Mesodermal cell (in vitro differentiated cells): ENCODE results near the gene SRGAP2B.
"Not testable (repeated sequence)": the region's sequence is repeated elsewhere in the genome, so short reads cannot be mapped to it uniquely, and the experiment has no call there.

Experiments used
- H3K27ac ChIP-seq: 2 replicates; pipeline ENCODE4 v1.7.0; 2013; ENCODE audit warnings: mild to moderate bottlenecking, low read depth, low read length, moderate library complexity; ENCODE audit not compliant: severe bottlenecking
- H3K36me3 ChIP-seq: 2 replicates; pipeline ENCODE4 v1.7.1; 2013; ENCODE audit warnings: mild to moderate bottlenecking, low read length, moderate library complexity; ENCODE audit not compliant: control insufficient read depth, insufficient read depth
- H3K4me1 ChIP-seq: one replicate; pipeline ENCODE4 v1.7.1; 2013; ENCODE audit warnings: mild to moderate bottlenecking, low read length; ENCODE audit not compliant: insufficient read depth, control insufficient read depth, poor library complexity, severe bottlenecking
- H3K4me3 ChIP-seq: 2 replicates; pipeline ENCODE4 v1.7.0; 2013; ENCODE audit warnings: low read length, control low read depth, mild to moderate bottlenecking; ENCODE audit not compliant: insufficient read depth, poor library complexity, severe bottlenecking; ENCODE audit errors: extremely low read depth
- H3K9me3 ChIP-seq: 2 replicates; pipeline ENCODE4 v1.7.1; 2013; ENCODE audit warnings: mild to moderate bottlenecking, low read length, moderate library complexity; ENCODE audit not compliant: control insufficient read depth
- WGBS, 2 experiments: methylation state at CpG; one replicate each; pipeline ENCODE4 v1.1.5; 2013; ENCODE audit warnings: missing lambda C conversion rate in 2 of 2; ENCODE audit not compliant: insufficient coverage in 2 of 2; 5-methylcytosine and 5-hydroxymethylcytosine counted together

SRGAP2B gene

GRCh38 chr1:145119842-145120241 lies 24.7 kb upstream of the SRGAP2B start:
- H3K4me3 ChIP-seq, H3K4me1 ChIP-seq, H3K27ac ChIP-seq, H3K9me3 ChIP-seq, H3K36me3 ChIP-seq: not testable (repeated sequence)
- no CpG with 5 or more reads among the region's 3 CpGs for WGBS, 2 experiments

- H3K27ac ChIP-seq, H3K9me3 ChIP-seq, H3K4me3 ChIP-seq, H3K4me1 ChIP-seq, H3K36me3 ChIP-seq: not testable (repeated sequence)
- no CpG with 5 or more reads among the region's 6 CpGs for WGBS, 2 experiments
These were observed 20.7 kb upstream of the SRGAP2B start for GRCh38 chr1:145115587-145116493.

- H3K4me3 ChIP-seq, H3K36me3 ChIP-seq: not testable (repeated sequence)
- no CpG with 5 or more reads among the region's 1 CpG for WGBS, 2 experiments
These were observed 19.5 kb upstream of the SRGAP2B start for GRCh38 chr1:145114560-145115057.

DNA sequence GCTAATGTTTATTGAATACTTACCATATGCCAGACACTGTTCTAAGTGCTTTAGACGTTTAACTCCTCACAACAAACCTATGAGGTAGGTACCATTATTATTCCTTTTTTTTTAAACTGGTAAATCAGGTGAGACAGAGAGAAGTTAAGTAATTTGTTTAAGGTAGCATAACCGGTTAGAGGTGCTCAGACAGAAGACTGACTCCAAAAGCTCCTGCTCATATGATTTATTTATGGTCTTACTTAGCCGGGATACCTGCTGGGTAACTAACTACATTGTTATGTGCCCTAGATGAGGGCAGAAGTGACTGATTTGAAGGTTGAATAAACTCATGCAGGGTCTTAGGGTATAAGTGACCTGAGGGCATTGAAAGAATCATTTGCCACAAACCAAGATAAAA lies 17.6 kb upstream of the SRGAP2B start:
- not testable (repeated sequence) for H3K27ac ChIP-seq, H3K4me1 ChIP-seq, H3K4me3 ChIP-seq, H3K36me3 ChIP-seq, H3K9me3 ChIP-seq
- WGBS, 2 experiments, result no CpG with 5 or more reads among the region's 3 CpGs

More at GRCh38 chr1:145114560-145115057, 19.5 kb upstream of the SRGAP2B start:
- H3K27ac ChIP-seq, H3K4me1 ChIP-seq, H3K9me3 ChIP-seq: not testable (repeated sequence)

DNA sequence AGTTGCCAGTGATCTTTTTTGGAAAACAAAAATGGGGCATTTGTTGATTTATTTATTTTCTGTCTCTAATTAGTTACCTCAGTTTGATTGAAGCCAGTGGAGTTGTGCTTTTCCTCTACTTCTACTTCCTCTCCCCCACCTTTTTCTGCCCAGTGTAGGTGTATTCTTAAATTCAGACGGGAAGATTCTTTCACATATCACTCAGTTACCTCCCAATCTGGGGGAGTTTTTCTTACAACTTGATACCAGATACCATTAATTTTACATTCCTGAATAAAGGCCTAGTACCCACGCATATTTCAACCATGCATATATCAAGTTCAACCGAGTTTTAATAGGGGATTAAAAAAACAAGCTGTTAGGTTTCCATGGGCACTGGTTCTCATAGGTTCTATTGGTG lies 16.5 kb upstream of the SRGAP2B start:
- no CpG with 5 or more reads among the region's 3 CpGs for WGBS, 2 experiments
- H3K4me1 ChIP-seq, H3K9me3 ChIP-seq, H3K27ac ChIP-seq, H3K36me3 ChIP-seq, H3K4me3 ChIP-seq: not testable (repeated sequence)

GRCh38 chr1:145103294-145103693 lies 8.2 kb upstream of the SRGAP2B start:
- H3K9me3 ChIP-seq, H3K4me1 ChIP-seq, H3K4me3 ChIP-seq, H3K36me3 ChIP-seq, H3K27ac ChIP-seq: not testable (repeated sequence)
- WGBS, 2 experiments, result no CpG with 5 or more reads among the region's 2 CpGs

- not testable (repeated sequence) for H3K4me1 ChIP-seq, H3K27ac ChIP-seq, H3K4me3 ChIP-seq, H3K9me3 ChIP-seq, H3K36me3 ChIP-seq
- WGBS, 2 experiments, result no CpG with 5 or more reads among the region's 1 CpG
These were observed 6.6 kb upstream of the SRGAP2B start for GRCh38 chr1:145101725-145102124.

GRCh38 chr1:145094655-145095211 lies 395 bp downstream of the SRGAP2B start:
- not testable (repeated sequence) for H3K4me1 ChIP-seq, H3K27ac ChIP-seq, H3K36me3 ChIP-seq, H3K9me3 ChIP-seq
- H3K4me3 ChIP-seq, result peak overlapping the region; percentile 33
- no CpG with 5 or more reads among the region's 46 CpGs for WGBS, 2 experiments

DNA sequence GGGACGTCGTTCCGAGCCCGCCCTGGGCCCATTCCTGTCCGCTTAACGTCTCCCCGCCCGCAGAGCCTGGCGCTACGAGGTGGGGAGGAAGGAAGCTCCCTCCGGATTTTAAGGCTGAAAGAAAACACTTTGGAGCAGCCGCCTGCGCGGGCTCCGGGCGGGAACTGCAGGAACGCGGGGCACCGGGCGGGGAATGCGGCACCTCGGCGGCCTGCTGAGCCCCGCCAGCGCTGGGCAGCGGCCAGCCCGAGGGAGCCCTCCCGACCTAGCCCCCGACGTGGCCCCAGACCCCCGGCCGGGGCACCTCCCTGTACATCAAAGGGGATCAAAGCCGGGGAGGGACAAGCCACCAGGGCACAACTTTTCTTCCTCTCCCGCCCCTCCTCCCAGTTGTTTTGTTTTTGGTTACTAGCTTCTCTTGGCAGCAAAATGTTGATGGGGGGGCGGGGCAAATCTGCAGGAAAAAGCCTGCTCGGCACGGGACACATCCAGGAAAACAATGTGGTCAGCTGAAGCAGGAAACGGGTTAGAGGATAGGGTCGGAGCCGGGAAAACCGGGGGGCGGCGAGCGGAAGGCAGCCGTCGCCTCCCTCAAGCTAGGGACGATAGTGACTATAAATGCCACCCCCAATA lies 1.5 kb downstream of the SRGAP2B start:
- WGBS, 2 experiments, result 0% methylated on average over 6 to 8 of the region's 47 CpGs
- H3K36me3 ChIP-seq, result not testable (repeated sequence)
- peak overlapping the region; percentile 29 for H3K4me3 ChIP-seq

GRCh38 chr1:145082483-145083255 lies 12.5 kb downstream of the SRGAP2B start:
- H3K36me3 ChIP-seq, H3K9me3 ChIP-seq, H3K27ac ChIP-seq, H3K4me3 ChIP-seq, H3K4me1 ChIP-seq: not testable (repeated sequence)
- WGBS, 2 experiments, result 100% methylated on average over 1 to 2 of the region's 7 CpGs

More for the DNA sequence above, 1.5 kb downstream of the SRGAP2B start:
- H3K9me3 ChIP-seq, H3K4me1 ChIP-seq: not testable (repeated sequence)
- H3K27ac ChIP-seq, result peak overlapping the region; percentile 66
